Measurements from ENCODE around the gene JMJD8. TPM values are rescaled to one million over a fixed set of nuclear protein-coding genes. Genes with fewer than 3 reads are reported as not detected.
A peak's percentile ranks its signal among the peaks of the same experiment; 100 is the strongest.

JMJD8 gene
- total RNA-seq, 1 donor from 2014 or later = 64.5 TPM

DNA sequence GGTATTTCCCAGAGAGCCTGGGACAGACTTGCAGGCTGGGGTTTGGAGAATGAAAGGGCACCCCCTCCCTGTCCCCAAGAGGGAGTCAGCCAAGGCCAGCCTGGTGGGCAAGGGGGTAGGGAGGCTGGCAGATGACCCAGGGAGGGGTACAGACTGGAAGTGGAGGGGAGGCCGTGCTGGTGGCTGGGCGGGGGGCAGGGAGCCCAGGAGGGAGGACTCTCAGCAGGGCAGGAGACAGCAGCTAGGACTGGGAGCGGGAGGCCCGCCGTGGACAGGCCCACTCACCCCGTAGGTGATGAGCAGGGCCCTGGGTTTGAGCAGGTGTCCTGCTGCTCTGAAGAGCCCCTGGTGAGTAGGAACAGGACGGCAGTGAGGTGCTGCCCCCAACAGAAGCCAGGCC, 49.1 kb downstream of the JMJD8 start:
- no peak overlapping the region for H3K27ac Mint-ChIP-seq (ENCODE audit: unreplicated experiment)
- H3K27me3 Mint-ChIP-seq (ENCODE audit: low read depth) = peaks cover 7% of the 10 kb centered on the region
- TF ChIP-seq, protein P1, sequence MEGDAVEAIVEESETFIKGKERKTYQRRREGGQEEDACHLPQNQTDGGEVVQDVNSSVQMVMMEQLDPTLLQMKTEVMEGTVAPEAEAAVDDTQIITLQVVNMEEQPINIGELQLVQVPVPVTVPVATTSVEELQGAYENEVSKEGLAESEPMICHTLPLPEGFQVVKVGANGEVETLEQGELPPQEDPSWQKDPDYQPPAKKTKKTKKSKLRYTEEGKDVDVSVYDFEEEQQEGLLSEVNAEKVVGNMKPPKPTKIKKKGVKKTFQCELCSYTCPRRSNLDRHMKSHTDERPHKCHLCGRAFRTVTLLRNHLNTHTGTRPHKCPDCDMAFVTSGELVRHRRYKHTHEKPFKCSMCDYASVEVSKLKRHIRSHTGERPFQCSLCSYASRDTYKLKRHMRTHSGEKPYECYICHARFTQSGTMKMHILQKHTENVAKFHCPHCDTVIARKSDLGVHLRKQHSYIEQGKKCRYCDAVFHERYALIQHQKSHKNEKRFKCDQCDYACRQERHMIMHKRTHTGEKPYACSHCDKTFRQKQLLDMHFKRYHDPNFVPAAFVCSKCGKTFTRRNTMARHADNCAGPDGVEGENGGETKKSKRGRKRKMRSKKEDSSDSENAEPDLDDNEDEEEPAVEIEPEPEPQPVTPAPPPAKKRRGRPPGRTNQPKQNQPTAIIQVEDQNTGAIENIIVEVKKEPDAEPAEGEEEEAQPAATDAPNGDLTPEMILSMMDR (conservative IDR thresholded peaks at IDR 0.05) = no peak
- H3K36me3 Mint-ChIP-seq (ENCODE audit: low read depth) = peaks cover 4% of the 10 kb centered on the region
- H3K4me3 Mint-ChIP-seq = peak overlapping the region; percentile 78
- no peak for DNase-seq (ENCODE audit: low read depth, low spot score)
- peaks cover 8% of the 10 kb centered on the region for H3K4me1 Mint-ChIP-seq
- H3K9me3 Mint-ChIP-seq = no peaks in the 10 kb centered on the region

DNA sequence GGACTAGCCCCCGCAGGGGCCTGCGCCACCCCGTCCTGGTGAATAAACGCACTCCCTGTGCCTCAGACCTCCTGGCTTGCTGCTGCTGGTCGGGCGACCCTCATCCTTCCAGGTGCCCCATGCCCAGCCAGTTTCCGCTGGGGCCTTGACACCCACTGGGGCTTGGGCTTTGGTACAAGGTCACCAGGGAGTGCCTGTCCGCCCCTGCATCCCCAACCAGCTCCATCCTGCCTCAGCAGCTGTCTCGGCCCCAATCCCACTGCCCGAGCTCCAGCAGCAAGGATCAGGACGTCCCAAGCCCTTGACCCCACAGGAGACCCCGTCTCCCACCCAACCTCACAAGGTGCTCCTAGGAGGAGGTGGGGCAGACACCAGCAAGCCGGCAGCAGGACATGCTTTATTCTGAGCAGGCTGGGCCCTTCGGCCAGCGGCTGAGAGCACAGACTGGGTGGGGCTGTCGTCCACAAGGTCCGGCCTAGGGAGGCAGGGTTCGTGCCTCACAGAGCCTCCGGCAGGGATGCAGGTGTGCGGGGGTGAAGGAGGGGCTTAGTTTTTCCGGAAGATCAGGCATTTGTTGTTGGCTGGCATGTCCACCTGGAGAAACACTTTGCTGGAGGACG, 50.0 kb downstream of the JMJD8 start:
- Mint-ChIP-seq H3K27ac (ENCODE audit: unreplicated experiment) (no peak overlapping the region), H3K36me3 (ENCODE audit: low read depth) (peaks cover 5% of the 10 kb centered on the region), H3K27me3 (ENCODE audit: low read depth) (peaks cover 9% of the 10 kb centered on the region), H3K4me1 (peaks cover 16% of the 10 kb centered on the region), H3K9me3 (no peaks in the 10 kb centered on the region), H3K4me3 (peak overlapping the region; percentile 82)
- TF ChIP-seq, protein P1 (conservative IDR thresholded peaks at IDR 0.05) = no peak
- no peak for DNase-seq (ENCODE audit: low read depth, low spot score)

GRCh38 chr16:633336-634050, 50.6 kb downstream of the JMJD8 start:
- no peak for DNase-seq (ENCODE audit: low read depth, low spot score)
- TF ChIP-seq, protein P1 (conservative IDR thresholded peaks at IDR 0.05) = no peak
- Mint-ChIP-seq H3K9me3 (no peaks in the 10 kb centered on the region), H3K36me3 (ENCODE audit: low read depth) (peaks cover 7% of the 10 kb centered on the region), H3K27ac (ENCODE audit: unreplicated experiment) (no peak overlapping the region), H3K4me1 (peaks cover 21% of the 10 kb centered on the region), H3K27me3 (ENCODE audit: low read depth) (peaks cover 9% of the 10 kb centered on the region), H3K4me3 (peak overlapping the region; percentile 82)

DNA sequence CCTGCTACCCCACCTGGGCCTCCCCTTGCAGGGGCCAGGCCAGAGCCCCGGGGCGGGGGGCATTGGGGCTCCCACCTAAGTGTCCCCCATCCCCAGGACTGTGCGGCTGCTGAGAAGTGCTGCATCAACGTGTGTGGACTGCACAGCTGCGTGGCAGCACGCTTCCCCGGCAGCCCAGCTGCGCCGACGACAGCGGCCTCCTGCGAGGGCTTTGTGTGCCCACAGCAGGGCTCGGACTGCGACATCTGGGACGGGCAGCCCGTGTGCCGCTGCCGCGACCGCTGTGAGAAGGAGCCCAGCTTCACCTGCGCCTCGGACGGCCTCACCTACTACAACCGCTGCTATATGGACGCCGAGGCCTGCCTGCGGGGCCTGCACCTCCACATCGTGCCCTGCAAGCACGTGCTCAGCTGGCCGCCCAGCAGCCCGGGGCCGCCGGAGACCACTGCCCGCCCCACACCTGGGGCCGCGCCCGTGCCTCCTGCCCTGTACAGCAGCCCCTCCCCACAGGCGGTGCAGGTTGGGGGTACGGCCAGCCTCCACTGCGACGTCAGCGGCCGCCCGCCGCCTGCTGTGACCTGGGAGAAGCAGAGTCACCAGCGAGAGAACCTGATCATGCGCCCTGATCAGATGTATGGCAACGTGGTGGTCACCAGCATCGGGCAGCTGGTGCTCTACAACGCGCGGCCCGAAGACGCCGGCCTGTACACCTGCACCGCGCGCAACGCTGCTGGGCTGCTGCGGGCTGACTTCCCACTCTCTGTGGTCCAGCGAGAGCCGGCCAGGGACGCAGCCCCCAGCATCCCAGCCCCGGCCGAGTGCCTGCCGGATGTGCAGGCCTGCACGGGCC, 51.4 kb downstream of the JMJD8 start:
- no peak overlapping the region for H3K4me3 Mint-ChIP-seq
- no peaks in the 10 kb centered on the region for H3K9me3 Mint-ChIP-seq
- no peak overlapping the region for H3K27ac Mint-ChIP-seq (ENCODE audit: unreplicated experiment)
- peaks cover 9% of the 10 kb centered on the region for H3K27me3 Mint-ChIP-seq (ENCODE audit: low read depth)
- TF ChIP-seq, protein P1 (conservative IDR thresholded peaks at IDR 0.05) = no peak
- H3K4me1 Mint-ChIP-seq = peaks cover 21% of the 10 kb centered on the region
- peaks cover 7% of the 10 kb centered on the region for H3K36me3 Mint-ChIP-seq (ENCODE audit: low read depth)
- DNase-seq (ENCODE audit: low read depth, low spot score) = no peak

GRCh38 chr16:631808-632358, 52.3 kb downstream of the JMJD8 start:
- peaks cover 9% of the 10 kb centered on the region for H3K27me3 Mint-ChIP-seq (ENCODE audit: low read depth)

More at GRCh38 chr16:631808-632358, 52.3 kb downstream of the JMJD8 start:
- Mint-ChIP-seq H3K27ac (ENCODE audit: unreplicated experiment) (no peak overlapping the region), H3K36me3 (ENCODE audit: low read depth) (peaks cover 7% of the 10 kb centered on the region), H3K4me1 (peaks cover 21% of the 10 kb centered on the region), H3K4me3 (peak overlapping the region; percentile 49), H3K9me3 (no peaks in the 10 kb centered on the region)
- TF ChIP-seq, protein P1 (conservative IDR thresholded peaks at IDR 0.05) = no peak
- no peak for DNase-seq (ENCODE audit: low read depth, low spot score)

All from neural crest cell (in vitro differentiated cells).